Uterus (tissue), 2 donors: ENCODE results near the gene CDH4.

ENCODE experiments used
- POLR2A ChIP-seq, 2 donors: fragments of 450-650 bp; IDR thresholded peaks; one replicate each; pipeline ENCODE4 v1.6.1; 2016; ENCODE audit warnings: antibody characterized with exemption in 2 of 2, mild to moderate bottlenecking in 1 of 2, moderate library complexity in 1 of 2
- TF ChIP-seq, protein P1 (sequence below), 4 experiments: fragments of 200-600 bp in 2 of 4; fragments of 450-650 bp in 2 of 4; sonication (generic) in 2 of 4; IDR thresholded peaks; one replicate each; pipeline ENCODE4 v1.5.1; 2016 to 2019; ENCODE audit warnings: antibody characterized with exemption in 4 of 4, mild to moderate bottlenecking in 2 of 4, moderate library complexity in 1 of 4

DNA sequence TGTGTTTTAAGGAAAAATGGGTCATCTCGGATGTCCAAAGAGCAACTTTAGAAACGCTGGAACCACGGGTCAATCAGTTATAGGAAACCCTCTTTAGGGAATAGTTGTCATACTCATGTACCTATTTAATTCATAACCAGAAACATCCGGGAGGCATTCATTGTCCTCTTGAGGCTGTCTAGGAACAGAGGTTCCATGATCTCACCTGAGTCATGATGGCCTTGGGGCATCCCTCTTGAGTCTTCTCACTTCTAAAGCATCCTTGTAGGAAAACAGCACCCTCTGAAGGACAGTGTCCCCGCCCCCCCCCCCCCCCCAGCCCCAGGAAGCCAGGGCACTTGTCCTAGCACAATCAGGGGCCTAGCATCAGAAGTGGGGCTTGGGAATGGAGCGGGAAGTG, 46.3 kb upstream of the CDH4 start:
- TF ChIP-seq, protein P1, sequence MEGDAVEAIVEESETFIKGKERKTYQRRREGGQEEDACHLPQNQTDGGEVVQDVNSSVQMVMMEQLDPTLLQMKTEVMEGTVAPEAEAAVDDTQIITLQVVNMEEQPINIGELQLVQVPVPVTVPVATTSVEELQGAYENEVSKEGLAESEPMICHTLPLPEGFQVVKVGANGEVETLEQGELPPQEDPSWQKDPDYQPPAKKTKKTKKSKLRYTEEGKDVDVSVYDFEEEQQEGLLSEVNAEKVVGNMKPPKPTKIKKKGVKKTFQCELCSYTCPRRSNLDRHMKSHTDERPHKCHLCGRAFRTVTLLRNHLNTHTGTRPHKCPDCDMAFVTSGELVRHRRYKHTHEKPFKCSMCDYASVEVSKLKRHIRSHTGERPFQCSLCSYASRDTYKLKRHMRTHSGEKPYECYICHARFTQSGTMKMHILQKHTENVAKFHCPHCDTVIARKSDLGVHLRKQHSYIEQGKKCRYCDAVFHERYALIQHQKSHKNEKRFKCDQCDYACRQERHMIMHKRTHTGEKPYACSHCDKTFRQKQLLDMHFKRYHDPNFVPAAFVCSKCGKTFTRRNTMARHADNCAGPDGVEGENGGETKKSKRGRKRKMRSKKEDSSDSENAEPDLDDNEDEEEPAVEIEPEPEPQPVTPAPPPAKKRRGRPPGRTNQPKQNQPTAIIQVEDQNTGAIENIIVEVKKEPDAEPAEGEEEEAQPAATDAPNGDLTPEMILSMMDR (IDR thresholded peaks at IDR 0.05), result no peak
- no peak for TF ChIP-seq POLR2A (IDR thresholded peaks at IDR 0.05)
